Kidney (tissue), 14 donors: ENCODE measurements around the gene NELFE. TPM values are rescaled to one million over a fixed set of nuclear protein-coding genes. Genes with fewer than 3 reads are reported as not detected.
"Not testable (repeated sequence)": the region's sequence is repeated elsewhere in the genome, so short reads cannot be mapped to it uniquely, and the experiment has no call there.

Source experiments
- DNase-seq, 5 donors: peaks; one replicate each; pipeline ENCODE4 v3.0.0-alpha.2; 2013 to 2020
- FAIRE-seq: peaks from 2 replicates; lab custom pipeline; 2012; peaks lifted over from hg19 to GRCh38; lab: Jason Lieb, UNC
- H3K27ac ChIP-seq, 2 donors: one replicate each; pipeline ENCODE4 v1.7.0; 2013; ENCODE audit warnings: low read depth in 2 of 2, low read length in 2 of 2, inconsistent platforms in 1 of 2
- H3K27me3 ChIP-seq: one replicate; pipeline ENCODE4 v1.7.1; 2013; ENCODE audit warnings: low read length, inconsistent platforms; ENCODE audit not compliant: control insufficient read depth, insufficient read depth
- H3K36me3 ChIP-seq, 3 donors: one replicate each; pipeline versions ENCODE4 v1.7.0 to v1.7.1; 2013; ENCODE audit warnings: low read length in 3 of 3, control low read depth in 1 of 3, inconsistent platforms in 1 of 3; ENCODE audit not compliant: insufficient read depth in 3 of 3, control insufficient read depth in 2 of 3
- H3K4me1 ChIP-seq, 3 donors: one replicate each; pipeline versions ENCODE4 v1.7.0 to v1.7.1; 2013; ENCODE audit warnings: low read length in 3 of 3, inconsistent platforms in 1 of 3, low read depth in 1 of 3; ENCODE audit not compliant: control insufficient read depth in 2 of 3, insufficient read depth in 2 of 3
- H3K4me3 ChIP-seq, 3 donors: one replicate each; pipeline versions ENCODE4 v1.7.0 to v1.8.1; 2013; ENCODE audit warnings: low read length in 3 of 3, control low read depth in 1 of 3, inconsistent platforms in 1 of 3
- H3K9ac ChIP-seq, 3 donors: one replicate each; pipeline versions ENCODE4 v1.7.0 to v1.7.1; 2013; ENCODE audit warnings: low read length in 3 of 3, control low read depth in 1 of 3, inconsistent platforms in 1 of 3
- H3K9me3 ChIP-seq, 3 donors: one replicate each; pipeline versions ENCODE4 v1.7.0 to v1.7.1; 2013; ENCODE audit warnings: low read length in 3 of 3, control low read depth in 1 of 3, inconsistent platforms in 1 of 3; ENCODE audit not compliant: control insufficient read depth in 2 of 3, insufficient read depth in 1 of 3
- intact Hi-C: fragments of 100-400 bp; cut with DNase I; formaldehyde crosslinking; loops from one replicate; pipeline ENCODE4 v1.11.1; 2022
- polyA plus RNA-seq: library from polyadenylated mRNA; stranded (reverse); fragments of 350-450 nt; fragmentation: Illumina TruSeq; extraction: RNeasy Lipid Tissue Mini Kit (QIAGEN cat#74804); gene quantifications from one replicate; pipeline ENCODE4 v1.2.3, GENCODE V29; 2014; ENCODE audit warnings: low read depth, low replicate concordance; ENCODE audit not compliant: insufficient read depth
- total RNA-seq: library from RNA; stranded (reverse); fragmentation: NEBNext Ultra II Directional; extraction: Animal tissue kit (Norgen Biotek cat#: 25700); gene quantifications from one replicate; pipeline ENCODE4 v1.2.1, GENCODE V29; 2021
- TF ChIP-seq, protein P1 (sequence below): IDR thresholded peaks from 3 replicates; pipeline ENCODE4 v1.5.1; 2012; ENCODE audit warnings: mild to moderate bottlenecking, moderate library complexity, borderline replicate concordance; ENCODE audit not compliant: insufficient read depth; ENCODE audit errors: extremely low read depth
- donor health status: control.
- donor health status: control.
- donor health status: control.
- donor health status: control.
- donor health status: control.
- donor health status: DM: yes; HTN: yes; CAD: no.
- donor health status: Normal renal cell carcinoma (clear cell type).

NELFE gene
- total and polyA plus RNA-seq, 2 donors from 2014 or later: 62.0 to 83.0 TPM

DNA sequence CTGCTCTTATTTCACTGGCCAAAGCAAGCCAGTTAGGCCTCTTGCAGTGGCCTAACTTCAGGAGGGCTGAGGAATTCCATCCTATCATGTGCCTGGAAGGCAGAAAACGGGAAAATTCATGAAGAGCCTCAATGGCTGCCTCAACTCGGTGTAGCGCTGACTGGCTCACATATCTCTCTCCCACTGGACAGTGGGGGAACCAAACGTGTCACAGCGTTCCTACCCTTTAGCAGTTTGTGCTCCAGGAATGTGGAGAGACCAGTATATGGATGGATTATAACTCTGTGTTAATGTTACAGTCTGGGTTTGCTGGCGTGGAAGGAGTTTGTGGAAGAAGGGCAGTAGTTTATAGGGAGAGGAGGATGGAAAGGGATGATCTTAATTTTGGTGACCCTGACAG lies 43.0 kb downstream of the NELFE start:
- no peaks in the 10 kb centered on the region for H3K27me3 ChIP-seq
- no peaks in the 10 kb centered on the region for H3K36me3 ChIP-seq
- FAIRE-seq (no peak), DNase-seq (no peak)
- H3K9ac ChIP-seq: no peak overlapping the region
- no peak overlapping the region for H3K27ac ChIP-seq
- H3K4me3 ChIP-seq: no peak overlapping the region
- no peaks in the 10 kb centered on the region for H3K4me1 ChIP-seq
- H3K9me3 ChIP-seq: no peaks in the 10 kb centered on the region
- intact Hi-C loops: no loop called here
- TF ChIP-seq, protein P1, sequence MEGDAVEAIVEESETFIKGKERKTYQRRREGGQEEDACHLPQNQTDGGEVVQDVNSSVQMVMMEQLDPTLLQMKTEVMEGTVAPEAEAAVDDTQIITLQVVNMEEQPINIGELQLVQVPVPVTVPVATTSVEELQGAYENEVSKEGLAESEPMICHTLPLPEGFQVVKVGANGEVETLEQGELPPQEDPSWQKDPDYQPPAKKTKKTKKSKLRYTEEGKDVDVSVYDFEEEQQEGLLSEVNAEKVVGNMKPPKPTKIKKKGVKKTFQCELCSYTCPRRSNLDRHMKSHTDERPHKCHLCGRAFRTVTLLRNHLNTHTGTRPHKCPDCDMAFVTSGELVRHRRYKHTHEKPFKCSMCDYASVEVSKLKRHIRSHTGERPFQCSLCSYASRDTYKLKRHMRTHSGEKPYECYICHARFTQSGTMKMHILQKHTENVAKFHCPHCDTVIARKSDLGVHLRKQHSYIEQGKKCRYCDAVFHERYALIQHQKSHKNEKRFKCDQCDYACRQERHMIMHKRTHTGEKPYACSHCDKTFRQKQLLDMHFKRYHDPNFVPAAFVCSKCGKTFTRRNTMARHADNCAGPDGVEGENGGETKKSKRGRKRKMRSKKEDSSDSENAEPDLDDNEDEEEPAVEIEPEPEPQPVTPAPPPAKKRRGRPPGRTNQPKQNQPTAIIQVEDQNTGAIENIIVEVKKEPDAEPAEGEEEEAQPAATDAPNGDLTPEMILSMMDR: no peak

DNA sequence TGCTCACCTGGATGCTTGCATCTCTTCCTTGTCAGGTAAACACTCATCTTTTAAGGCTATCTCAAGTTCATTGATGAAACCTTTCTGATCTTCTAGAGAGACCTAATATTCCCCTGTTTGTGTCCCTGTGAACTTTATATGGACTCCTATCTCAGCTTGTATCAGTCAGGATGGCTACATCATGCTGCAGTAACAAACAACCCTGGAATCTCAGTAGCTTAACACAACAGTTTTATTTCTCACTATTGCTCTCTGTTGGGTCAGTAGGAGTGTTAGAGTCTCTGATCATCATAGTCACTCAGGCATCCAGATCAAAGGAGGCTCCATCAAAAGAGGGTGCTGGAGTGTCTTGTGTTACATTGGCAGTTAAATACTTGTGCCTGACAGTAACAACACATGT lies 43.4 kb downstream of the NELFE start:
- Histone ChIP-seq H3K4me3 (no peak overlapping the region), H3K4me1 (no peaks in the 10 kb centered on the region), H3K27ac (no peak overlapping the region), H3K27me3 (no peaks in the 10 kb centered on the region), H3K9ac (no peak overlapping the region), H3K36me3 (no peaks in the 10 kb centered on the region), H3K9me3 (no peaks in the 10 kb centered on the region)
- no peak for FAIRE-seq
- no peak for DNase-seq
- TF ChIP-seq, protein P1: no peak
- intact Hi-C loops: no loop called here

DNA sequence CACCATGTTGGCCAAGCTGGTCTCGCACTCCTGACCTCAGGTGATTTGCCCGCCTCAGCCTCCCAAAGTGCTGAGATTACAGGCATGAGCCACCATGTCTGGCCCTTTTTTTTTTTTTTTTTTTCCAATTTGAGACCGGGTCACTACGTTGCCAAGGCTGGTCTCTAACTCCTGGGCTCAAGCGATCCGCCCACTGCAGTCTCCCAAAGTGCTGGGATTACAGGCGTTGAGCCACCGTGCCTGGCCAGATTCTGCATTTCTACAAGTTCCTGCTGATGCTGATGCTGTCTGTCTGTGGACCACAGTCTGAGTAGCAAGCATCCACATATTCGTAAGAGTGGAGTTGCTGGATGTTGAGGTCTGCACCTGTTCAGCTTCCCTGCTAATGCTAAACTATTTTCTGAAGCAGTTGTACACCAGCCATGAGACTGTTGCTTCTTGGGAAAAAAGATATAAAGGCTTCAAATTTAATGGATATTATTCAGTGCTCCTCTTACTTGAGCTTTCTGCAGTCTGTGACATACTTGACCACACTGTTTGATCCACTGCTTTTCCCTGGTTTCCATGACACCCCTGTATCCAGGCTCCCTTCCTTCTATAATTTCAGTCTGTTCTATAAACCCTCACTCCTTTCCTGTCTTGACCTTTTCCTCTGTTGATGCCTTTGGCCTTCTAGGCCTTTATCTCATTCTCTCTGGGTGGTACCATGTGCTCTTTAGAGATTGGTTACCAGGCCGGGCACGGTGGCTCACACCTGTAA lies 46.8 kb downstream of the NELFE start:
- no peak overlapping the region for H3K9ac ChIP-seq
- H3K27ac ChIP-seq: no peak overlapping the region
- H3K27me3 ChIP-seq: no peaks in the 10 kb centered on the region
- no peak overlapping the region for H3K4me3 ChIP-seq
- FAIRE-seq (no peak), DNase-seq (no peak)
- no peaks in the 10 kb centered on the region for H3K36me3 ChIP-seq
- no peaks in the 10 kb centered on the region for H3K9me3 ChIP-seq
- H3K4me1 ChIP-seq: no peaks in the 10 kb centered on the region
- TF ChIP-seq, protein P1: no peak
- intact Hi-C loops: no loop called here

DNA sequence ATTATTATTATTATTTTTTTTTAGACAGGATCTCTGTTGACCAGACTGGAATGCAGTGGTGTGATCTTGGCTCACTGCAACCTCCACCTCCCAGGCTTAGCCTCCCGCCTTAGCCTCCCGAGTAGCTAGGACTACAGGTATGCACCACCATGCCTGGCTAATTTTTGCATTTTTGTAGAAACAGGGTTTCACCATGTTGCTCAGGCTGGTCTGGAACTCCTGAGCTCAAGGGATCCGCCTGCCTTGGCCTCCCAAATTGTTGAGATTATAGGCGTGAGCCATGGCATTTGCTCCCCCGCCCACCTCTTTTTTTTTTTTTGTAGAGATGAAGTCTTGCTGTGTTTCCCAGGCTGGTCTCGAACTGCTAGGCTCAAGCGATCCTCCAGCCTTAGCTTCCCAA lies 49.5 kb downstream of the NELFE start:
- H3K4me1 ChIP-seq, DNase-seq, H3K36me3 ChIP-seq, H3K4me3 ChIP-seq, H3K27me3 ChIP-seq, FAIRE-seq, H3K27ac ChIP-seq, H3K9me3 ChIP-seq, H3K9ac ChIP-seq, intact Hi-C loops: not testable (repeated sequence)
